ENCODE measurements around the gene TIPRL.
A peak's percentile ranks its signal among the peaks of the same experiment; 100 is the strongest.
"Not testable (repeated sequence)": the region's sequence is repeated elsewhere in the genome, so short reads cannot be mapped to it uniquely, and the experiment has no call there.

TIPRL gene

DNA sequence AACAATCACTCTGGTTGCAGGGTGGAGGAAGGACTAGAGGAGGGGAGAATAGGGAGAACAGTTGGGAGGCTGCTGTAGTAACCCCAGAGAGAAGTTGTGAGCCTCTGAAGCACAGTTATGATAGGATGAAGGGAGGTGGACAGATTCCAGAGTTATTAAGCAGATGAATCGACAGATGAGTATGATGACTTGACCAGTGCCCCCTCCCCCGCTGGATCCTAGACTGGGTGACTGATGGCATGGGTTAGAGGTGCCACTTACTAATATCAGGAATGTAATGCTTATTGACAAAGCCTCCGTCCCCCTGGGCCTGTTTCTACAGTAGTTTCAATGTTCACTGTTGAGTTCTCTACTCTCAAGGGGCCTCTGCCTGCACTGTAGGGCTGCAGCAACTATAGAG, 14.0 kb upstream of the TIPRL start:
- H3K36me3 ChIP-seq (ENCODE audit: control insufficient read depth, insufficient read depth, low read length) = no peaks in the 10 kb centered on the region
- H3K4me1 ChIP-seq (ENCODE audit: control insufficient read depth, insufficient read depth, low read length) = peaks cover 2% of the 10 kb centered on the region
- H3K9ac ChIP-seq (ENCODE audit: low read length) = no peak overlapping the region
- no peaks in the 10 kb centered on the region for H3K27me3 ChIP-seq (ENCODE audit: control insufficient read depth, insufficient read depth, low read length)
- H3K27ac ChIP-seq (ENCODE audit: low read depth, low read length) = no peak overlapping the region
- no peak overlapping the region for H3K4me3 ChIP-seq (ENCODE audit: low read length)

DNA sequence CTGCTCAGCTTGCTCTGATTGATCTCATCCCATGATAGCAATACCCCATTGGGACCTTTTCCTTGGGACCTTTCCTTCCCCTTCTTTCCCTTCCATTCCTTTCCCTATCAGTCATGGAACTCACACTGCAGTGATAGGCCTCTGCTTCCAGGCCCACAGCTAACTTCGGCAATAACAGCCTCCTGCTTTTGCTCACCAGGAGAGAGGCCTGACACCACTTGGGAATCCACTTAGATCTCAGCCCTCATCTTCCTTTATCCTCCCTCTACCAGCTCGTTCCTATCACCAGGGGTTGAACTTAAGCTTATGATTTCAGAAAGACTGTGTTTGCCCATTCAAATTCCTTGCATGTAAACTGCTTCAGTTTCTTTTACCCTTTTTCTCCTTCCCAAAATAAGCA, 11.0 kb upstream of the TIPRL start:
- no peaks in the 10 kb centered on the region for H3K36me3 ChIP-seq (ENCODE audit: control insufficient read depth, insufficient read depth, low read length)
- H3K9ac ChIP-seq (ENCODE audit: low read length) = no peak overlapping the region
- no peak overlapping the region for H3K4me3 ChIP-seq (ENCODE audit: low read length)
- H3K27me3 ChIP-seq (ENCODE audit: control insufficient read depth, insufficient read depth, low read length) = no peaks in the 10 kb centered on the region
- H3K4me1 ChIP-seq (ENCODE audit: control insufficient read depth, insufficient read depth, low read length) = peaks cover 2% of the 10 kb centered on the region
- peak overlapping the region; percentile 44 for H3K27ac ChIP-seq (ENCODE audit: low read depth, low read length)

DNA sequence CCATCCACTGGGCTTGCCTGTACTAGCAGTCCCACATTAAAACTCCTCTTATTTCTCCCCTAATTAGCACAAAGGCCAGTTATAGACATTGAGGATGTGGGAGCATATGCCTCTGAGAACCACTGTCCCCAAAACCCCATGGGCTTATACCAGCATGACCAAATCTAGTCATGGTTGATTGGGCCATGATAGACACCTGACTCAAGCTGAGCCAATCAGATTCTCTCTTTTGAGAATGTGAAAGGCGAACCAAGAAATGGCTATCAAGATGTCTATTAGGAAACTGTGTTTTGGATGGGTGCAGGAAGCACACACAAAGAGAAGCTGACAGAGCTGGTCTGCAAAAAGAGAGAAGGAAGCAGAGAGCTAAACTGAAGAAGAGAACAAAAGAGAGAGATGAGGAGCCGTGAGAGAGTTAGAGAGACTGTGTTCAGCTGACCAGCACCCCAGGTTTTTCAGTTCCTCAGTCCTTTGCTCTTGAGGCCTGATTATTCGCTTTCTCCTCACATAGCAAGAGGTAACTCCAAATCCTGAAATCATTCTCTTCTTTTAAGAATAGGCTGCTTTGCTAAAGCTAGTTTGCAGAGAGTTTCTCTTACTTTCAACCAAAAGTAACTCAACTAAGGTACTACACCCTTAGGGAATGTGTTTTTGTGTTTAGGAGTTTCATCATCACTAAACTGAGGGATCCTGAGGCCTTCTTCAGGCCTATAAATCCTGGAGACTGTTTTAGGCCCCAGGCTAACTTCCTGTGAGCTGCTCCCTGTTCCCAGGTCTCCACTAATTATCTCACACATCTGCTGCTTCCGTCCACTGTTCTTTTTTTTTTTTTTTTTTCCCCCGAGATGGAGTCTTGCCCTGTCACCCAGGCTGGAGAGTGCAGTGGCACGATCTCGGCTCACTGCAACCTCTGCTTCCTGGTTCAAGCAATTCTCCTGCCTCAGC, 7.9 kb upstream of the TIPRL start:
- Histone ChIP-seq H3K9ac (ENCODE audit: low read length) (no peak overlapping the region), H3K4me3 (ENCODE audit: low read length) (no peak overlapping the region), H3K27me3 (ENCODE audit: control insufficient read depth, insufficient read depth, low read length) (no peaks in the 10 kb centered on the region), H3K27ac (ENCODE audit: low read depth, low read length) (no peak overlapping the region), H3K4me1 (ENCODE audit: control insufficient read depth, insufficient read depth, low read length) (peaks cover 2% of the 10 kb centered on the region), H3K36me3 (ENCODE audit: control insufficient read depth, insufficient read depth, low read length) (no peaks in the 10 kb centered on the region)

DNA sequence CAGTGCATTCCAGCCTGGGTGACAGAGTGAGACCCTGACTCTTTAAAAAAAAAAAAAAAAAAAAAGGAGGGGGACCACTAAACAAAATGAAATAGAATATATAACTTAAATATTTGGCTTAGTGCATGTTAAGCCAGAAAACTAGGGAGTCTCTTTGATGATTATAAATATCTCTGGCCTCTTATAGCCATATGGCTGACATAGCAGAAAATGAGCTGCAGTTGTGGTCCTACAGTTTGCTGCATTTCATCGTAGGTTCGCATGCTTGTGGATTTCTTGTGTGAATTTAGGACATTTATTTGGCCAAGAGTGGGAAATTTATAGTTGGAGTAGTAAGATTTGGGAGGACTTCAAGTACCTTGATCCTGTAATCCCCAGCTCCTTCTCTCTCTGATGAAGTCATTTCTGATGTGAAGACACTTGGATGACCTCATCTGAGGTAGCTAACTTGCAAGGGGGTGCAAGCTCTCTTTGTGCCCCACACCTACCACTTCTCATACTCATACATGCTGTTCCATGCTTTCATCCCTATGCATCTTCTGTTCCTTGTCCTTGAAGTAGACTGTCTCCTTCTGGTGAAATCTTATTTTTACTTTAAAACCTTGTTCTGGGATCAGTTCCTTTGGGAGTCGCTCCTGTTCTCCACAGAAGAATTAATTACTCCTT, 6.4 kb upstream of the TIPRL start:
- H3K27me3 ChIP-seq (ENCODE audit: control insufficient read depth, insufficient read depth, low read length) = no peaks in the 10 kb centered on the region
- peaks cover 2% of the 10 kb centered on the region for H3K4me1 ChIP-seq (ENCODE audit: control insufficient read depth, insufficient read depth, low read length)
- H3K36me3 ChIP-seq (ENCODE audit: control insufficient read depth, insufficient read depth, low read length) = no peaks in the 10 kb centered on the region
- H3K9ac ChIP-seq (ENCODE audit: low read length) = no peak overlapping the region
- H3K27ac ChIP-seq (ENCODE audit: low read depth, low read length) = no peak overlapping the region
- no peak overlapping the region for H3K4me3 ChIP-seq (ENCODE audit: low read length)

DNA sequence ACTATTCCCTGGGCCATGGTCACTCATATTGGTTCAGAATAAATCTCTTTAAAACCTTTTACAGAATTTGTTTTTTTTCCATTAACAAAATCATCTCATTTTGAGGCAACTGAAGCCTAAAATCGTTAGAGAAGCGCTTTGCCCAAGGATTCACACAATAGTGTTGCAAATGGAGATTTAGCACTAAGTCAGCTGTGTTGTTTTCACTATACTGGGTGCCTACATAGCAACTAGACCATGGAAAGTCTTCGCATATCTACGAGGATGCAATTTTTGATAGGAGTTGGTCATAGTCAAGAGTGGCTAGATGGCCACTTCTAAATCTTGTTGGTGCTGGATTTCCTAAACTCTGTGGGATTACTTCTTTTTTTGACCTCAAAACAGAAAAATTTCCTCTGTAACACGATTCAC, 530 bp upstream of the TIPRL start:
- Histone ChIP-seq H3K9ac (ENCODE audit: low read length) (no peak overlapping the region), H3K27me3 (ENCODE audit: control insufficient read depth, insufficient read depth, low read length) (no peaks in the 10 kb centered on the region), H3K27ac (ENCODE audit: low read depth, low read length) (peak overlapping the region; percentile 90), H3K4me3 (ENCODE audit: low read length) (peak overlapping the region; percentile 55), H3K36me3 (ENCODE audit: control insufficient read depth, insufficient read depth, low read length) (no peaks in the 10 kb centered on the region), H3K4me1 (ENCODE audit: control insufficient read depth, insufficient read depth, low read length) (peaks cover 5% of the 10 kb centered on the region)

DNA sequence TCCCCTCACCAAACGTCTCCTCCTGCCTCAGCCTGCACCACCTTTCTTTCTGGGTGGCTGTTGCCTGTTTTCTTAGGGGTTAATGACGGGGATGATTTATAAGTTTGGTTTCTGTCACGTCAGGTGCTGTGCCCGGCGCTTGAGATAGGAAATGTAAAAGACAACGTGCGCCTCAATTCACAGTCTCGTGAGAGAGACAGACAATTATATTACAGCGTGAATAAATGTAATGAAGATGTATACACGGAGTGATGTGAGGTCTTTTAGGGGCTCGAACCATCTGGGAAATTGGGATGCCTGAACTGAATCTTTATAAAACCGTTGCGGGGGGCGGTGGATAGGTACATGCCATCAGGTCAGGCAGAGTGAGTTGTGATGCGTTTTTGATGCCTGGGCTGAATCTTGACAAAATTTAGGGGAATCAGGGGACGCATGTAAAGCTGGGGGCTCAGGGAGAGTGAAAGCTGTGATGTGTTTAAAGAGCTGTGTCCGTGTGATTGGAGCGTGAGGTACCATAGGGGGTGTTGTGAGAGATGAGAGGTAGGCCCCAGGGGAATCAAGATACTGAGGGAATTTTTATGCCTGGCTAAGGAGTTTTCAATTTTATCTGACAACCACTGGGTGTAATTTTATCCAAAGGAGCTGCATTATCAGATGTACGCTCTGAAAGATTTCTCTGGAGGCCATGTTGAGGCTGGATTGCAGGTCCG, 831 bp downstream of the TIPRL start:
- Histone ChIP-seq H3K27ac (ENCODE audit: low read depth, low read length) (peak overlapping the region; percentile 91), H3K4me1 (ENCODE audit: control insufficient read depth, insufficient read depth, low read length) (peaks cover 5% of the 10 kb centered on the region), H3K36me3 (ENCODE audit: control insufficient read depth, insufficient read depth, low read length) (no peaks in the 10 kb centered on the region), H3K4me3 (ENCODE audit: low read length) (peak overlapping the region; percentile 96), H3K27me3 (ENCODE audit: control insufficient read depth, insufficient read depth, low read length) (no peaks in the 10 kb centered on the region), H3K9ac (ENCODE audit: low read length) (peak overlapping the region; percentile 89)

DNA sequence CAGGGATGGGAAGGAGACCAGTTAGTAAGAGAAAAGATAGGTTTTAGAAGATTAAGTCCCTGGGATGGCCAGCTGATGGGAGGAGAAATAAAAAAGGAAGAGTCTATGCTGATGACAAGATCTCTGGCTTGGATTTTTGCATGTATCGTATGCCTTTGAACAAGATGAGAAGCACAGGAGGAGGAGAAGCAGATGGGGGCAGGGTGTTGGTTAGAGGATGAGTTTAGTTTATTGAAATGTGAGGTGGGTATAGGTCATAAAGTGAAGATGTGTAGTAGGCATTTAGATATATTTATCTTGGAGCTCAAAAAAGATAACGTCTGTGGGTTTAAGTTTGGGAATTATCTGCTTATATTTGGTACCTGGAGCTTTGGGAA, 1.4 kb downstream of the TIPRL start:
- no peaks in the 10 kb centered on the region for H3K27me3 ChIP-seq (ENCODE audit: control insufficient read depth, insufficient read depth, low read length)
- no peak overlapping the region for H3K9ac ChIP-seq (ENCODE audit: low read length)
- no peak overlapping the region for H3K27ac ChIP-seq (ENCODE audit: low read depth, low read length)
- peaks cover 5% of the 10 kb centered on the region for H3K4me1 ChIP-seq (ENCODE audit: control insufficient read depth, insufficient read depth, low read length)
- peak overlapping the region; percentile 96 for H3K4me3 ChIP-seq (ENCODE audit: low read length)
- no peaks in the 10 kb centered on the region for H3K36me3 ChIP-seq (ENCODE audit: control insufficient read depth, insufficient read depth, low read length)

DNA sequence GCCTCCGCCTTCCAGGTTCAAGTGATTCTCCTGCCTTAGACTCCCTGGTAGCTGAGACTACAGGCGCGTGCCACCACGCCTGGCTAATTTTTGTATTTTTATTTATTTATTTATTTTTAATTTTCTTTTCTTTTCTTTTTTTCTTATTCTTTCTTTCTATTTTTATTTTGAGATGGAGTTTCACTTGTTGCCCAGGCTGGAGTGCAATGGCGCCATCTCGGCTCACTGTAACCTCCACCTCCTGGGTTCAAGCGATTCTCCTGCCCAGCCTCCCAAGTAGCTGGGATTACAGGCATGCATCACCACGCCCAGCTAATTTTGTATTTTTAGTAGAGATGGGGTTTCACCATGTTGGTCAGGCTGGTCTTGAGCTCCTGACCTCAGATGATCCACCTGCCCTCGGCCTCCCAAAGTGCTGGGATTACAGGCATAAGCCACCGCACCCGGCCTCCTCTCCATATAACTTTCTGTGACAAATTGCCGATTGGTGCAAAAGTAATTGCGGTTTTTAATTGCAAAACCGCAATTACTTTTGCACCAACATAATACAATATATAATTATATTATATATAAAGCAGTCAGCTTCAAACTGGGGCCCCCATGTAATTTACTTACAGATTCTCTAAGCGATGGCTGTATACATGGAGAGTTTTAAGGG, 2.4 kb downstream of the TIPRL start:
- H3K4me1 ChIP-seq (ENCODE audit: control insufficient read depth, insufficient read depth, low read length); H3K9ac ChIP-seq (ENCODE audit: low read length); H3K36me3 ChIP-seq (ENCODE audit: control insufficient read depth, insufficient read depth, low read length); H3K27me3 ChIP-seq (ENCODE audit: control insufficient read depth, insufficient read depth, low read length); H3K4me3 ChIP-seq (ENCODE audit: low read length); H3K27ac ChIP-seq (ENCODE audit: low read depth, low read length): not testable (repeated sequence)

DNA sequence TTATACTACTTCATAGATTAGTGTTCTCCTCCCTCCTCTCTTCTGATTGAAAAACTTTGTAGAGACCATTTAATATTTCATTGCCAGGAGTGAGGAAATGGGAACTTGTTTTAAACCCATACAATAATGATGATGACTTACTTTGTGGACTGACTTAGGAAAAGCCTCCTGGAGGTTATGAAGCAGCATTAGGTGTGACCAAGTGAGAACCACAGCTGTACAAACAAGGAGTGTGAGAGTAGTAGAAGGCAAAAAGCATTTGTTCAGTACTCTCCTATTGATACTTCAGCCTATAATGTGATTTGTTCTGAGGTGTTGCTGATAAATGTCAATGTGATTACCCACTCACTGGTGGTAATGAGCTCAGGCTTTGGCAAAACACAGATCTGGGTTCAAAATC, 8.4 kb downstream of the TIPRL start:
- no peaks in the 10 kb centered on the region for H3K4me1 ChIP-seq (ENCODE audit: control insufficient read depth, insufficient read depth, low read length)
- H3K4me3 ChIP-seq (ENCODE audit: low read length) = no peak overlapping the region
- no peak overlapping the region for H3K27ac ChIP-seq (ENCODE audit: low read depth, low read length)
- no peak overlapping the region for H3K9ac ChIP-seq (ENCODE audit: low read length)
- no peaks in the 10 kb centered on the region for H3K27me3 ChIP-seq (ENCODE audit: control insufficient read depth, insufficient read depth, low read length)
- no peaks in the 10 kb centered on the region for H3K36me3 ChIP-seq (ENCODE audit: control insufficient read depth, insufficient read depth, low read length)

DNA sequence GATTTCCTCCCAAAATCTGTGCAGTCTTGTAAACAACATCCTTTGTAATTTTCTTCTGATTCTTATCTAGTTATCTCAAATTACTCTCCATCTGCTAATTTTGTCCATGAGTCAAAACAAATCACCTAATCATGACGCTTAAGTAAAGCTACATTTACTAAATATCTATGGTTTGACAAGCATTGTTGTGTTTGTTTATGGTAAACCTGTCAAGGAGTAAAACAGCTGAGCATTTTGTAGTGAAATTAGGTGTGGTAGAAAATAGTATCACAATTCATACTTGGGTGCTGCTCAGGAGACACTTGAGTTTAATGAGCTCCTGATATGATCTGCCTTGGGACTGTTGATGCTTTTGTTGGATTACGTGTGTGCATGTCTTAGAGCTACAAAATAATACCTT, 11.6 kb downstream of the TIPRL start:
- no peak overlapping the region for H3K9ac ChIP-seq (ENCODE audit: low read length)
- peaks cover 3% of the 10 kb centered on the region for H3K36me3 ChIP-seq (ENCODE audit: control insufficient read depth, insufficient read depth, low read length)
- H3K4me1 ChIP-seq (ENCODE audit: control insufficient read depth, insufficient read depth, low read length) = no peaks in the 10 kb centered on the region
- H3K27ac ChIP-seq (ENCODE audit: low read depth, low read length) = no peak overlapping the region
- H3K27me3 ChIP-seq (ENCODE audit: control insufficient read depth, insufficient read depth, low read length) = no peaks in the 10 kb centered on the region
- H3K4me3 ChIP-seq (ENCODE audit: low read length) = no peak overlapping the region

DNA sequence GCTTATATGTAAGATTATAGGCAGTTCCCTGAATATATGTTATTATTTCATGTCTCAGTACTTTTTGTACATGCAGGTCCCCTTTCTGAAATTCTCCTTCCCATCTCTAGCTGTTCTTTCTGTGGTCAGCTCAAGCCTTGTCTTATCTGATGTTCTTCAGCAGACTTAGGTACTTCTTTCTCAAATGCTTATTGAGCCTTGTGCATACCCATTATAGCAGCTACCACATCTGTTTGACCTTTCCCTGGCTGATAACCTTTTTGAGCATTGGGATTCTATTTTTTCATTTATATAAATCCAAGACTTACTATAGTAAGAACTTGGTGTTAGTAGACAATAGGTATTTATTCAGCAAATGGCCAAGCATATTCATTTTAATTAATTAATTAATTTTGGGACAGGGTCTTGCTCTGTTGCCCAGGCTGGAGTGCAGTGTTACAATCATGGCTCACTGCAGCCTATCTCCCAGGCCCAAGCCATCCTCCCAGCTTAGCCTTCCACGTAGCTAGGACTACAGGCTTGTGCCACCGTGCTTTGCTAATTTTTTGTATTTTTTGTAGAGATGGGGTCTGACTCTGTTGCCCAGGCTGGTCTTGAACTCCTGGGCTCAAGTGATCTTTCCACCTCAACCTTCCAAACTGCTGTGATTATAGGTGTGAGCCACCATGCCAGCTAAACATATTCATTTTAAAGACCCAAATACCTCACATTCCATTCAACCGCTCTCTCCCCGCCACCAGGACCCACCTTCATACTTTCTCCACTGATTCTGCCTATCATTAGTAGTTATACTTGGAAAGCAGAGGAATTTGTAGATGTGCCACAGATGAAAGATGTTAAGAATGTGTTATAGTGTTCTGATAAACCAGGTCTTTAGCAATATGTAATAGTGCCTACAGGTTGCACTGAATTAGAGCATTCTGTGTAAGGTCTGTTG, 16.7 kb downstream of the TIPRL start:
- H3K4me3 ChIP-seq (ENCODE audit: low read length) = no peak overlapping the region
- H3K4me1 ChIP-seq (ENCODE audit: control insufficient read depth, insufficient read depth, low read length) = no peaks in the 10 kb centered on the region
- no peak overlapping the region for H3K27ac ChIP-seq (ENCODE audit: low read depth, low read length)
- peaks cover 7% of the 10 kb centered on the region for H3K36me3 ChIP-seq (ENCODE audit: control insufficient read depth, insufficient read depth, low read length)
- H3K27me3 ChIP-seq (ENCODE audit: control insufficient read depth, insufficient read depth, low read length) = no peaks in the 10 kb centered on the region
- no peak overlapping the region for H3K9ac ChIP-seq (ENCODE audit: low read length)

Data from rectal smooth muscle tissue (tissue), 1 donor.